Neural cell (in vitro differentiated cells): ENCODE data around the gene METTL26. TPM values are rescaled to one million over a fixed set of nuclear protein-coding genes. Genes with fewer than 3 reads are reported as not detected.
A peak's percentile ranks its signal among the peaks of the same experiment; 100 is the strongest.

Source experiments
- H2AFZ ChIP-seq: fragments of 200-600, 300-800 bp; sonication (generic), shearing (Covaris generic); 2 replicates; pipeline ENCODE4 v1.6.0; 2014; ENCODE audit warnings: low read depth, mild to moderate bottlenecking, antibody characterized with exemption, low read length, moderate library complexity
- H3F3A ChIP-seq: fragments of 200-600 bp; shearing (Covaris generic); 2 replicates; pipeline ENCODE4 v1.6.1; 2016; ENCODE audit warnings: mild to moderate bottlenecking, moderate library complexity, mixed read lengths, antibody characterized with exemption, low read length; ENCODE audit not compliant: insufficient read depth, poor library complexity, severe bottlenecking
- H3K27ac ChIP-seq: fragments of 200-600, 300-800 bp; sonication (generic), shearing (Covaris generic); 2 replicates; pipeline ENCODE4 v1.5.1; 2014; ENCODE audit warnings: mild to moderate bottlenecking, low read length, moderate library complexity
- H3K27me3 ChIP-seq: fragments of 300-800, 200-600 bp; sonication (generic), shearing (Covaris generic); 2 replicates; pipeline ENCODE4 v1.6.0; 2014; ENCODE audit warnings: mild to moderate bottlenecking, low read depth, low read length, moderate library complexity; ENCODE audit not compliant: insufficient read depth
- H3K36me3 ChIP-seq: fragments of 300-800, 200-600 bp; sonication (generic), shearing (Covaris generic); 2 replicates; pipeline ENCODE4 v1.5.1; 2014; ENCODE audit warnings: mild to moderate bottlenecking, antibody characterized with exemption, low read length, moderate library complexity; ENCODE audit not compliant: insufficient read depth
- H3K4me2 ChIP-seq: fragments of 300-800, 200-600 bp; sonication (generic), shearing (Covaris generic); 2 replicates; pipeline ENCODE4 v1.6.0; 2014; ENCODE audit warnings: mild to moderate bottlenecking, low read length
- H3K4me3 ChIP-seq: fragments of 300-800, 200-600 bp; sonication (generic), shearing (Covaris generic); 2 replicates; pipeline ENCODE4 v1.5.1; 2014; ENCODE audit warnings: mild to moderate bottlenecking, low read length, moderate library complexity
- H3K79me2 ChIP-seq: fragments of 200-600 bp; shearing (Covaris generic); replicated peaks from 2 replicates; pipeline ENCODE4 v1.6.0; 2014; ENCODE audit warnings: mild to moderate bottlenecking, low read length, moderate library complexity; ENCODE audit not compliant: insufficient read depth
- H3K9ac ChIP-seq: fragments of 300-800, 200-600 bp; sonication (generic), shearing (Covaris generic); 2 replicates; pipeline ENCODE4 v1.6.1; 2016; ENCODE audit warnings: mild to moderate bottlenecking, low read length, mixed read lengths
- H3K9me2 ChIP-seq: fragments of 200-600 bp; shearing (Covaris generic); 2 replicates; pipeline ENCODE4 v1.6.1; 2016; ENCODE audit warnings: mild to moderate bottlenecking, low read length, mixed read lengths; ENCODE audit not compliant: insufficient read depth
- H3K9me3 ChIP-seq: fragments of 200-600, 300-800 bp; sonication (generic), shearing (Covaris generic); 2 replicates; pipeline ENCODE4 v1.6.1; 2016; ENCODE audit warnings: mild to moderate bottlenecking, mixed run types, low read length, moderate library complexity, mixed read lengths
- H4K20me1 ChIP-seq: fragments of 200-600 bp; shearing (Covaris generic); 2 replicates; pipeline ENCODE4 v1.6.1; 2016; ENCODE audit warnings: mild to moderate bottlenecking, mixed run types; ENCODE audit not compliant: insufficient read depth
- CTCF ChIP-seq: fragments of 450-650 bp; IDR thresholded peaks from 2 replicates; pipeline ENCODE4 v1.5.1; 2014; ENCODE audit warnings: antibody characterized with exemption, mild to moderate bottlenecking, moderate library complexity; ENCODE audit not compliant: poor library complexity, severe bottlenecking
- EP300 ChIP-seq: fragments of 450-650 bp; conservative IDR thresholded peaks from 2 replicates; pipeline ENCODE4 v1.6.1; 2014; ENCODE audit warnings: antibody characterized with exemption, mild to moderate bottlenecking, moderate library complexity; ENCODE audit not compliant: poor library complexity, severe bottlenecking
- EZH2 ChIP-seq: fragments of 200-600, 300-800 bp; shearing (Covaris generic), sonication (generic); IDR thresholded peaks from 2 replicates; pipeline ENCODE4 v1.6.1; 2014; ENCODE audit warnings: antibody characterized with exemption, low read length, borderline replicate concordance, mild to moderate bottlenecking; ENCODE audit not compliant: insufficient read depth, poor library complexity, severe bottlenecking
- MXI1 ChIP-seq: fragments of 450-650 bp; conservative IDR thresholded peaks from 2 replicates; pipeline ENCODE4 v1.6.1; 2014; ENCODE audit warnings: antibody characterized with exemption, mild to moderate bottlenecking; ENCODE audit not compliant: poor library complexity, severe bottlenecking
- POLR2AphosphoS5 ChIP-seq: IDR thresholded peaks from 2 replicates; pipeline ENCODE4 v1.6.1; 2012
- RAD21 ChIP-seq: fragments of 450-650 bp; conservative IDR thresholded peaks from 2 replicates; pipeline ENCODE4 v1.6.1; 2014; ENCODE audit warnings: antibody characterized with exemption, mild to moderate bottlenecking, moderate library complexity
- SMC3 ChIP-seq: fragments of 450-650 bp; conservative IDR thresholded peaks from 2 replicates; pipeline ENCODE4 v1.6.1; 2014; ENCODE audit warnings: antibody characterized with exemption, mild to moderate bottlenecking, moderate library complexity; ENCODE audit not compliant: poor library complexity
- TAF1 ChIP-seq: IDR thresholded peaks from 2 replicates; pipeline ENCODE4 v1.6.1; 2012; ENCODE audit warnings: low read depth
- polyA plus RNA-seq: library from polyadenylated mRNA; depleted of rRNA; stranded (reverse); fragments of >200 nt; gene quantifications from 2 replicates; pipeline ENCODE4 v1.2.3, GENCODE V29; 2014
- TF ChIP-seq, protein P1 (sequence below): IDR thresholded peaks from 2 replicates; pipeline ENCODE4 v1.6.1; 2012; ENCODE audit warnings: borderline replicate concordance

Gene METTL26
- polyA plus RNA-seq, 1 donor from 2014 or later, result 127 TPM

GRCh38 chr16:678858-679813 is 43.0 kb upstream of the METTL26 start:
- H4K20me1 ChIP-seq, result peaks cover 6% of the 10 kb centered on the region
- no peaks in the 10 kb centered on the region for H3K36me3 ChIP-seq
- H3K9ac ChIP-seq, result peak overlapping the region; percentile 44
- peak overlapping the region; percentile 24 for H3K27ac ChIP-seq
- no peak overlapping the region for H3K4me2 ChIP-seq
- H2AFZ ChIP-seq, result no peak overlapping the region
- H3K4me3 ChIP-seq, result peak overlapping the region; percentile 70
- peaks cover 3% of the 10 kb centered on the region for H3K27me3 ChIP-seq
- peaks cover 20% of the 10 kb centered on the region for H3K79me2 ChIP-seq
- no peaks in the 10 kb centered on the region for H3F3A ChIP-seq
- H3K9me3 ChIP-seq, result no peaks in the 10 kb centered on the region
- H3K9me2 ChIP-seq, result no peaks in the 10 kb centered on the region
- TF ChIP-seq EZH2 (no peak), RAD21 (no peak), MXI1 (no peak), EP300 (no peak)
- TF ChIP-seq, protein P1, sequence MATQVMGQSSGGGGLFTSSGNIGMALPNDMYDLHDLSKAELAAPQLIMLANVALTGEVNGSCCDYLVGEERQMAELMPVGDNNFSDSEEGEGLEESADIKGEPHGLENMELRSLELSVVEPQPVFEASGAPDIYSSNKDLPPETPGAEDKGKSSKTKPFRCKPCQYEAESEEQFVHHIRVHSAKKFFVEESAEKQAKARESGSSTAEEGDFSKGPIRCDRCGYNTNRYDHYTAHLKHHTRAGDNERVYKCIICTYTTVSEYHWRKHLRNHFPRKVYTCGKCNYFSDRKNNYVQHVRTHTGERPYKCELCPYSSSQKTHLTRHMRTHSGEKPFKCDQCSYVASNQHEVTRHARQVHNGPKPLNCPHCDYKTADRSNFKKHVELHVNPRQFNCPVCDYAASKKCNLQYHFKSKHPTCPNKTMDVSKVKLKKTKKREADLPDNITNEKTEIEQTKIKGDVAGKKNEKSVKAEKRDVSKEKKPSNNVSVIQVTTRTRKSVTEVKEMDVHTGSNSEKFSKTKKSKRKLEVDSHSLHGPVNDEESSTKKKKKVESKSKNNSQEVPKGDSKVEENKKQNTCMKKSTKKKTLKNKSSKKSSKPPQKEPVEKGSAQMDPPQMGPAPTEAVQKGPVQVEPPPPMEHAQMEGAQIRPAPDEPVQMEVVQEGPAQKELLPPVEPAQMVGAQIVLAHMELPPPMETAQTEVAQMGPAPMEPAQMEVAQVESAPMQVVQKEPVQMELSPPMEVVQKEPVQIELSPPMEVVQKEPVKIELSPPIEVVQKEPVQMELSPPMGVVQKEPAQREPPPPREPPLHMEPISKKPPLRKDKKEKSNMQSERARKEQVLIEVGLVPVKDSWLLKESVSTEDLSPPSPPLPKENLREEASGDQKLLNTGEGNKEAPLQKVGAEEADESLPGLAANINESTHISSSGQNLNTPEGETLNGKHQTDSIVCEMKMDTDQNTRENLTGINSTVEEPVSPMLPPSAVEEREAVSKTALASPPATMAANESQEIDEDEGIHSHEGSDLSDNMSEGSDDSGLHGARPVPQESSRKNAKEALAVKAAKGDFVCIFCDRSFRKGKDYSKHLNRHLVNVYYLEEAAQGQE, result no peak

GRCh38 chr16:678209-678857 is 42.2 kb upstream of the METTL26 start:
- H3K27ac ChIP-seq, result no peak overlapping the region
- no peak overlapping the region for H3K4me3 ChIP-seq
- H3K9me2 ChIP-seq, result no peaks in the 10 kb centered on the region
- no peak for TF ChIP-seq POLR2AphosphoS5
- TF ChIP-seq CTCF, result no peak
- no peak for TF ChIP-seq EP300
- TF ChIP-seq, protein P1, result no peak
- no peak for TF ChIP-seq SMC3
- TF ChIP-seq EZH2, result no peak
- no peak for TF ChIP-seq TAF1
- no peak for TF ChIP-seq RAD21
- no peak for TF ChIP-seq MXI1
- peaks cover 18% of the 10 kb centered on the region for H3K79me2 ChIP-seq
- H3F3A ChIP-seq, result no peaks in the 10 kb centered on the region
- no peaks in the 10 kb centered on the region for H3K36me3 ChIP-seq
- H3K9me3 ChIP-seq, result no peaks in the 10 kb centered on the region
- peaks cover 3% of the 10 kb centered on the region for H3K27me3 ChIP-seq
- H2AFZ ChIP-seq, result no peak overlapping the region
- no peak overlapping the region for H3K9ac ChIP-seq
- H4K20me1 ChIP-seq, result peaks cover 6% of the 10 kb centered on the region
- H3K4me2 ChIP-seq, result no peak overlapping the region
